Measurements from ENCODE around the gene RXYLT1. TPM values are rescaled to one million over a fixed set of nuclear protein-coding genes. Genes with fewer than 3 reads are reported as not detected.
"Not testable (repeated sequence)": the region's sequence is repeated elsewhere in the genome, so short reads cannot be mapped to it uniquely, and the experiment has no call there.

RXYLT1 gene, protein sequence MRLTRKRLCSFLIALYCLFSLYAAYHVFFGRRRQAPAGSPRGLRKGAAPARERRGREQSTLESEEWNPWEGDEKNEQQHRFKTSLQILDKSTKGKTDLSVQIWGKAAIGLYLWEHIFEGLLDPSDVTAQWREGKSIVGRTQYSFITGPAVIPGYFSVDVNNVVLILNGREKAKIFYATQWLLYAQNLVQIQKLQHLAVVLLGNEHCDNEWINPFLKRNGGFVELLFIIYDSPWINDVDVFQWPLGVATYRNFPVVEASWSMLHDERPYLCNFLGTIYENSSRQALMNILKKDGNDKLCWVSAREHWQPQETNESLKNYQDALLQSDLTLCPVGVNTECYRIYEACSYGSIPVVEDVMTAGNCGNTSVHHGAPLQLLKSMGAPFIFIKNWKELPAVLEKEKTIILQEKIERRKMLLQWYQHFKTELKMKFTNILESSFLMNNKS
- total RNA-seq, result 10 to 100 TPM in 1 of 2 donors, 1 to 10 TPM in 1; 8.9 to 18.5 TPM

DNA sequence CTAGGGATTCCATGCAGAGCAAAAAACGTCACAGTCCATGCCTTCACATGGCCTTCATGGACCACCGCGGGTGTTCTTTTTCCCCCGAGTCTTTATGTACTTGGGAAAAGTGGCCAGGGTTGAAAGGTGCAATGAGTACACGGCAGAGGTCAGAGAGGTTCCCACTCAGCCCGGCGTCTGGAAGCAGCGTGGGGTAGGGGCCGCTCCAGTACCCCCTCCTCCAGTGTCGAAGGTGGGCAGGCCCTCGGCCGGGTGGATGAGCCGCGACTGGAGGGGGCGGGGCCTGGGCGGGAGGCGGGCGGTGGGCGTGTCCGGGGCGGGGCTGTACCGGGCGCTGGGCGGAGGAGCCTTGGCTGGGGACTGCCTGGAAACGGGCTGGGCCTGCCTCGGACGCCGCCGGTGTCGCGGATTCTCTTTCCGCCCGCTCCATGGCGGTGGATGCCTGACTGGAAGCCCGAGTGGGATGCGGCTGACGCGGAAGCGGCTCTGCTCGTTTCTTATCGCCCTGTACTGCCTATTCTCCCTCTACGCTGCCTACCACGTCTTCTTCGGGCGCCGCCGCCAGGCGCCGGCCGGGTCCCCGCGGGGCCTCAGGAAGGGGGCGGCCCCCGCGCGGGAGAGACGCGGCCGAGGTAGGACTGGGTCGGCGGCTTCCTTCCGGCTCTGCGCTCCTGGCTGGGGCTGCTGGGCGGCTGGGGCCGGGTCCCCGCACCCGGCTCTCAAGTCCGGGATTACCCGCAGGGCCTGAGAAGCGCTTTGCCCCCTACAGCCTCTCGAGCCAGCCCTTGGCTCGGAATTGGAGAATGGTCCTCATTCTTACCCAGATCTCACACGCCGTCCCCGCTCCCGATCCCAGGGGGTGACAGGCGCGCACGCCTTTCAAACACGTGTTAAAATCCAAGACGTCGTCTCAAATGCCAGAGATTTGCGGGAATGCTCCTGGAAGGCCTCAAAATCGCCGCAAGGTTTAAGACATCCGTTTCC is at the start of gene RXYLT1:
Gene RXYLT1, plus strand, starts transcription at position 412 of the 984 bp plus-strand sequence. Its CDS starts 52 bp downstream, at position 464.
- DNase-seq (ENCODE audit: low spot score), result peak; percentile 24
- Histone ChIP-seq H3K36me3 (peaks cover 3% of the 10 kb centered on the region), H3K4me1 (ENCODE audit: control insufficient read depth in 1 of 2, low read depth in 2 of 2) (peaks cover 6 to 13% of the 10 kb centered on the region in 2 donors), H3K4me3 (peak within 1 kb of the TSS; percentile 87), H3K27ac (peak within 1 kb of the TSS; percentile 87), H3K9me3 (no peaks in the 10 kb centered on the region), H3K27me3 (replicated peaks; ENCODE audit: insufficient read depth) (no peaks in the 10 kb centered on the region)
- TF ChIP-seq, protein P1, sequence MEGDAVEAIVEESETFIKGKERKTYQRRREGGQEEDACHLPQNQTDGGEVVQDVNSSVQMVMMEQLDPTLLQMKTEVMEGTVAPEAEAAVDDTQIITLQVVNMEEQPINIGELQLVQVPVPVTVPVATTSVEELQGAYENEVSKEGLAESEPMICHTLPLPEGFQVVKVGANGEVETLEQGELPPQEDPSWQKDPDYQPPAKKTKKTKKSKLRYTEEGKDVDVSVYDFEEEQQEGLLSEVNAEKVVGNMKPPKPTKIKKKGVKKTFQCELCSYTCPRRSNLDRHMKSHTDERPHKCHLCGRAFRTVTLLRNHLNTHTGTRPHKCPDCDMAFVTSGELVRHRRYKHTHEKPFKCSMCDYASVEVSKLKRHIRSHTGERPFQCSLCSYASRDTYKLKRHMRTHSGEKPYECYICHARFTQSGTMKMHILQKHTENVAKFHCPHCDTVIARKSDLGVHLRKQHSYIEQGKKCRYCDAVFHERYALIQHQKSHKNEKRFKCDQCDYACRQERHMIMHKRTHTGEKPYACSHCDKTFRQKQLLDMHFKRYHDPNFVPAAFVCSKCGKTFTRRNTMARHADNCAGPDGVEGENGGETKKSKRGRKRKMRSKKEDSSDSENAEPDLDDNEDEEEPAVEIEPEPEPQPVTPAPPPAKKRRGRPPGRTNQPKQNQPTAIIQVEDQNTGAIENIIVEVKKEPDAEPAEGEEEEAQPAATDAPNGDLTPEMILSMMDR (IDR thresholded peaks at IDR 0.05), result no peak
- ATAC-seq (ENCODE audit: insufficient number of reproducible peaks, low FRiP score, low read depth), result peak; percentile 93

DNA sequence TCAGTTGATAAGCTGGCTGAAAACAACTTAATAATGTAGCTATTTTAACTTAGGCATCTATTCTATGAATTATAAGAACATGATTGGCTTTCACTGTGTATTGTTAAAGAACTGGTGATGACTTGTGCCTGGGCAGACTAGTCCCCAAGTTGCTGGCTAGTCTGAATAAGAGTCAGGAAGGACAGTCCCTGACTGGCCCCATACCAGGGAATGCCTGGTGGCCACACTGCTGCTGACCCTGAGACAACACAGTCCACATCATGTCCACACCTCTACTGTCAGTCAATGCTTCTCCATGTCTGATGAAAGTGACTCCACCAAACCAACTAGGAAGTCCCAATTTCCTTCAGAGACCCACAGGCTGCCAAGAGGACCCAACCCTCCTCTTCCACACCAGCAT is 46.9 kb upstream of the RXYLT1 start:
- H3K9me3 ChIP-seq; DNase-seq (ENCODE audit: low spot score); H3K27me3 ChIP-seq (replicated peaks; ENCODE audit: insufficient read depth); H3K4me1 ChIP-seq (ENCODE audit: control insufficient read depth in 1 of 2, low read depth in 2 of 2); H3K36me3 ChIP-seq; ATAC-seq (ENCODE audit: insufficient number of reproducible peaks, low FRiP score, low read depth); H3K4me3 ChIP-seq; H3K27ac ChIP-seq: not testable (repeated sequence)

DNA sequence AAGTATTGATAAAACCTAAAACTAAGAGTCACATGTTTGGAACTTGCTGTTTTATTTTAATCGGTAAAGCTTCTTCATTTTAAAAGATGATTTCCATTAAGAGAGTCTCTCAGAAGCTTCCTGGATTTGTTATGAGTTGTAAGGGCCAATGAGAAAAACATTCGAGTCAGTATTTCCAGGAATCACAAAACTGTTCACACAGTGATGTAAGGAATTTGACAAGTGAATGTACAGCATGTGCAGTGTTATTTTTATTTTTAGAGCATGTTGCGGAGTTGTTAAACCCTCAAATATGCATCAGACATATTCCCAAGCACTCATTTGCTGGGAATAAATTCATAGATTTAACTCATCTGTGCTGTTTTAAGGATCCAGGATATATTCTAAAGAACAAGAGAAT is 46.1 kb upstream of the RXYLT1 start:
- H3K9me3 ChIP-seq; ATAC-seq (ENCODE audit: insufficient number of reproducible peaks, low FRiP score, low read depth); H3K4me3 ChIP-seq; H3K27ac ChIP-seq; H3K36me3 ChIP-seq; H3K27me3 ChIP-seq (replicated peaks; ENCODE audit: insufficient read depth); H3K4me1 ChIP-seq (ENCODE audit: control insufficient read depth in 1 of 2, low read depth in 2 of 2); DNase-seq (ENCODE audit: low spot score): not testable (repeated sequence)

DNA sequence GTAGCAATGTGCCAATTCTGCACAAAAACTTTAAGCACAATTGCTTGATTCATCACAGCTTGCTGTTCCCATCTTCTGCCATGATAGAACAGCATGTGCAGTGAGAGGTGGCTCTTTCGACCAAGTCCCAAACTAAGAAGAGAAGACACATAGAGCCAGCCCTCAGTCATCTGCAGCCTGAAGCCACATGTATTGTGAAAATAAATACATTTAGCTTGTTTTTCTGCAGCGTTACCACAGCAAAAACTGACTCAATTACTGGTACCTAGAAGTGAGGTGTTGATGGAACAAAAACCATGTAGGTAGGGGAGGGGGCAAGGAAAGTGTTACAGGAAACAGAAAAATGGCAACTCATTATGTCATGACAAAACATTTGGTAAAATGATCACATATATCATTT is 39.2 kb upstream of the RXYLT1 start:
- H3K4me3 ChIP-seq; H3K27ac ChIP-seq; H3K9me3 ChIP-seq; H3K4me1 ChIP-seq (ENCODE audit: control insufficient read depth in 1 of 2, low read depth in 2 of 2); H3K27me3 ChIP-seq (replicated peaks; ENCODE audit: insufficient read depth); DNase-seq (ENCODE audit: low spot score); ATAC-seq (ENCODE audit: insufficient number of reproducible peaks, low FRiP score, low read depth); H3K36me3 ChIP-seq: not testable (repeated sequence)

DNA sequence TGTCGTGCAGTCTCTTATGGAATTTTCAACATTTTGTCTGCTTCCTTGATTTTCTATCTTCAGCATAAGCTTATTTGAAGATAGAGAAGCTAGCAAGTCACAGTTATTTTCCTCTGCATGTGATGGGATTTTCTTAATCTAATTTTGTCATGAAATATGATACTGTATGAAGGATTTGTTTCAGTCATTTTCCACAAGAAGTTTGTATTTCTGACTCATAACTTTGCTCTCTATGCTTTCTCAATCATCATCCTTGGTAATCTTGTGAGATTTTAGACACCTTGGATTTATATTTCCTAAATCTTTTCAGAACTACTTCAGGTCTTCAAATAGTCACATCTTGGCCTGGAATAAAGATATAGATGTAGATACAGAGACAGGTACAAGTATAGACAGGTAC is 38.3 kb upstream of the RXYLT1 start:
- H3K27me3 ChIP-seq (replicated peaks; ENCODE audit: insufficient read depth); H3K4me3 ChIP-seq; H3K27ac ChIP-seq; H3K9me3 ChIP-seq; DNase-seq (ENCODE audit: low spot score); ATAC-seq (ENCODE audit: insufficient number of reproducible peaks, low FRiP score, low read depth); H3K4me1 ChIP-seq (ENCODE audit: control insufficient read depth in 1 of 2, low read depth in 2 of 2); H3K36me3 ChIP-seq: not testable (repeated sequence)

DNA sequence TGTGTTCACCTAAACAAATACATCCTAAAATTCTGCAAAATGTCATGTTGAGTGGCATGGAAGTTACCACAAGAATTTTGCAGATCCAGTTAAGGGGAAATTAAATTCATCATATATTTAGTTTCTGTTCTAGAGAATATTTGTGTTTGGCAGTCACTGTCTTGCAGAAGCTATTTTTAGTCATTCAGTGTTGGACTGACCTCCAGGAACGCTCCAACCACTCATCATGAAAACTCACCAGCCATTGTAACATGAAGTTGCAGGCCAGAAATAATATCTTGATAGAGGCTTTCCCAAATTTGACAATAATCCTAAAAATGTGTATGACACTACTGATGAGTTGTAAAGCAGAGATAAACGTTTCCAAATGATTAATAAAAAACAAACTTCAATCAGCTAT is 35.6 kb upstream of the RXYLT1 start:
- H3K4me3 ChIP-seq; H3K27ac ChIP-seq; H3K4me1 ChIP-seq (ENCODE audit: control insufficient read depth in 1 of 2, low read depth in 2 of 2); ATAC-seq (ENCODE audit: insufficient number of reproducible peaks, low FRiP score, low read depth); DNase-seq (ENCODE audit: low spot score); H3K9me3 ChIP-seq; H3K27me3 ChIP-seq (replicated peaks; ENCODE audit: insufficient read depth); H3K36me3 ChIP-seq: not testable (repeated sequence)

DNA sequence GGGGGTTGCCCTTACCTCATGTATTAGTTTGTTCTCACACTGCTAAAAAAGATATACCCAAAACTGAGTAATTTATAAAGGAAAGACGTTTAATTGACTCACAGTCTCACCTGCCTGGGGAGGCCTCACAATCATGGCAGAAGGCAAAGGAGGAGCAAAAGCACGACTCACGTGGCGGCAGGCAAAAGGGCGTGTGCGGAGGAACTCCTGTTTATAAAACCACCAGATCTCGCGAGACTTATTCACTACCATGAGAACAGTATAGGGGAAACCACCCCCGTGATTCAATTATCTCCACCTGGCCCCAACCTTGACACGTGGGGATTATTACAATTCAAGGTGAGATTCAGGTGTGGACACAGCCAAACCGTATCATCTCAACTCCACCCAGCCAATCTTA is 33.2 kb upstream of the RXYLT1 start:
- H3K4me1 ChIP-seq (ENCODE audit: control insufficient read depth in 1 of 2, low read depth in 2 of 2); H3K36me3 ChIP-seq; ATAC-seq (ENCODE audit: insufficient number of reproducible peaks, low FRiP score, low read depth): not testable (repeated sequence)

DNA sequence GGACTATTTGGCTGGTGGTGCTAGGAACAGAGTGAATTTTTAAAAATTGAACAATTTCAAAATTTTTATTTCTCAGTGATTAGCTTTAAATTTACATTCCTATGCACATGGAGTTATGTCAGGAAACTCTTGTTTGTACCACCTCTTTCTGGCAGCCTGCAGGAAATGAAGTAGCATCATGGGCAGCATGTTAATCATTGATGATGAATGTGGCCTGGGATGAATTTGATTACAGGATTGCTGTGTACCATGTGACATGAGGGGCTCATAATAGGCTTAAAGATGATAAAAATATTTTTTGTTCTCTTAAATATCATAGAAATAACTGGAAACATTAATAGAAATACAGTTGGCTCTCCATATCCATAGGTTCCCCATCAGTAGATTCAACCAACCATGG is 32.6 kb upstream of the RXYLT1 start:
- not testable (repeated sequence) for H3K4me1 ChIP-seq (ENCODE audit: control insufficient read depth in 1 of 2, low read depth in 2 of 2); H3K4me3 ChIP-seq; DNase-seq (ENCODE audit: low spot score); H3K27ac ChIP-seq; H3K9me3 ChIP-seq; ATAC-seq (ENCODE audit: insufficient number of reproducible peaks, low FRiP score, low read depth); H3K36me3 ChIP-seq; H3K27me3 ChIP-seq (replicated peaks; ENCODE audit: insufficient read depth)

More for the DNA sequence above, 33.2 kb upstream of the RXYLT1 start:
- not testable (repeated sequence) for H3K27me3 ChIP-seq (replicated peaks; ENCODE audit: insufficient read depth); H3K4me3 ChIP-seq; DNase-seq (ENCODE audit: low spot score); H3K27ac ChIP-seq; H3K9me3 ChIP-seq
